Activated CD8-positive, alpha-beta memory T cell treated with anti-CD3 and anti-CD28 coated beads, Interleukin-2, amount 50 U/mL, for 4 hours (primary cell): ENCODE results near the gene DOCK2.
"Not testable (repeated sequence)": the region's sequence is repeated elsewhere in the genome, so short reads cannot be mapped to it uniquely, and the experiment has no call there.

ENCODE experiments used
- DNase-seq: peaks from one replicate; pipeline ENCODE4 v3.0.0-alpha.2; 2020

The DOCK2 gene

DNA sequence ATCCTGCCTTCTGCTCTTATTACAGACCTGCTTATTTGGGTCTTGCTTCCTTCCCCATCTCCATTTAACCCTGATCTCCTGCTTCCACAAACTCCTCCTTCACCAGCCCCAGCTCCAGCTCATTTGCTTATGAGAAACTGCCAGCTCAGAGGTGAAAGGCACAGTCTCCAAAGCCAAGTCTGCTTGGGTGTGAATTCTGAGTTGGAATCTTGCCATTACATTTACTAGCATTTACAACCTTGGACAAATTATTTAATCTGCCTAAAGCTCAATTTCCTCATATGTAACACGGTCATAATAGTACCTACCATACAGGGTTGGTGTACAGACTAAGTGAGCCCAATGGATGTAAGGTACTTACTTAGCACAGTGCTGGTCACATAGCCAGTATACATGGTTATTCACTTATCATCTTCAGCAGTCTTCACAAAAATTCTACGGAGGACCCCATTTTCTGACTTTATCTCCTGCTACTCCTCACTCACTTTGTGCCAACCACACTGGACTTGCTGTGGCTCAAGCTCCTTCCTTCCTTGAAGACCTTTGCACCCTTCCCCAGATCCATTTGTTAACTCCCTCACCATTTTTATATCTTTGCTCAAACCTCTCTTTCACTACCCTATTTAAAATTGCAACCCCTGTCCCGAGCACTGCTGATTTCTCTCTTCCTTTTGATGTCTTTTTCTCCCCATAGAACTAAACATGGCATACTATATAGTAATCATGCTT, 86.2 kb downstream of the DOCK2 start:
- DNase-seq = no peak

- DNase-seq = no peak
Observed at GRCh38 chr5:169724303-169725087, 87.4 kb downstream of the DOCK2 start.

- DNase-seq = not testable (repeated sequence)
Observed at GRCh38 chr5:169725665-169726064, 88.6 kb downstream of the DOCK2 start.

DNA sequence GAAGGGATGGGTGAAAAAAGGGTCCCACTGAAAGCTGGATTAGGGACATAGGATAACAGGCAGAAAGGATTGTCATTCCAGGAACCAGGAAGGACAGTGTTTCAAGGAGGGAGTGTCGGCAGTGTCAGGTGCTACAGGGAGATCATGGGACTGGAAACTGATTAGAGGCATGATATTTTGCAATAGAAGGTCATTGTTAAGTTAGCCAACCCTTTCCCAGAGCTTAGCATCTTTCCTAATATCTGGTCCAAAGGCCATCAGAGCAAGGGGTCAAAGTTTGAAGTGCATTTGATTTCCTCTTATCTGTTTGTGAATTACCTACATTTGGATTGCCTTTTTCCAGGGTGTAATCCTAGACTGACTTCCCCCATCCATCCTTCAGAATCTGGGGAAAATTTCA, 91.3 kb downstream of the DOCK2 start:
- no peak for DNase-seq

DNA sequence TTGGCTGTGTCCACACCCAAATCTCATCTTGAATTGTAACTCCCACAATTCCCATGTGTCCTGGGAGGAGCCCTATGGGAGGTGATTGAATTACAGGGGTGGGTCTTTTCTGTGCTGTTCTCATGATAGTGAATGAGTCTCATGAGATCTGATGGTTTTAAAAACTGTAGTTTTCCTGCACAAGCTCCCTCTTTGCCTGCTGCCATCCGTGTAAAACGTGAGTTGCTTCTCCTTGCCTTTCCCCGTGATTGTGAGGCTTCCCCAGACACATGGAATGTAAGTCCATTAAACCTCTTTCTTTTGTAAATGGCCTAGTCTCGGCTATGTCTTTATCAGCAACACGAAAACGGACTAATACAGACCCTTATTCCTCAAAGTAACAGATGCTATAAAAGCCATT, 94.1 kb downstream of the DOCK2 start:
- DNase-seq = no peak

DNA sequence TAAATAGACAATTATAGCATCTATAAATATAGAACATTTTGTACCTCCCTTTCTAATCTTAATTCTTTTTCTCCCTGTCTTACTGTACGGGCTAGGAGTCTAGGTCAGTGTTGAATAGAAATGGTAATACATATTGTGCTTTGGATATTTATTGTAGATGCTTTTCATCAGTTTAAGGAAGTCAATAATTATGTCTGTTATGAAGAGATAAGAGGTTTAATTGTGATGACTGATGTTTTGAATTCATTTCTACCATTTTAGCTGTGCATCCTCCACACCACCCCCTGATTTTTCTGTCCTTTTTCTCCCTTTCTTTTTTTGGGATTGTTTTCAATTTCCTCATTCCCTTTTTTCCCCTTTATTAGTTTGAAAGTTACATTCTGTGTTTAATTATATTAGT, 95.8 kb downstream of the DOCK2 start:
- DNase-seq = no peak

- DNase-seq = no peak
Observed at GRCh38 chr5:169735913-169736312, 98.8 kb downstream of the DOCK2 start.

- DNase-seq = no peak
Observed at GRCh38 chr5:169736653-169737052, 99.6 kb downstream of the DOCK2 start.

DNA sequence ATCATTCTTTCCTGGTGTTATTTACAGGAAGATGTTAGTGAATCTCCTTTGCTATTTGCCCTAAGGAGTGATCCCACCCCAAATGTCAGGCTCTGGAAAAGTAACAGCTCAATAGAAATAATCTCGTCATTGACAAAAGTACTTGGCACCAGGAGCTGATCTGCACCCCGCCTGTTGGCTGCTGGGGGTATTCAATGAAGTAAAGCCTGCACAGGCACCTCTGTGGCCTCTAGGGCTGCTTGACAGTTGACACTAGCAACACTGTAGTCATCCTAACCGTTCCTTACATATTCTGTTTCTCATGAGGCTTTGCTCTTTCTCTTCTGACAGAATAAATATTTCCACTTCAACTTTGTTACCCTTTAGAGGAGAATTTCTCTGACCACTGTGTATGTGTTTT, 103.4 kb downstream of the DOCK2 start:
- no peak for DNase-seq

- no peak for DNase-seq
Observed at GRCh38 chr5:169742771-169743296, 105.8 kb downstream of the DOCK2 start.

- DNase-seq = no peak
Observed at GRCh38 chr5:169744336-169744735, 107.3 kb downstream of the DOCK2 start.

DNA sequence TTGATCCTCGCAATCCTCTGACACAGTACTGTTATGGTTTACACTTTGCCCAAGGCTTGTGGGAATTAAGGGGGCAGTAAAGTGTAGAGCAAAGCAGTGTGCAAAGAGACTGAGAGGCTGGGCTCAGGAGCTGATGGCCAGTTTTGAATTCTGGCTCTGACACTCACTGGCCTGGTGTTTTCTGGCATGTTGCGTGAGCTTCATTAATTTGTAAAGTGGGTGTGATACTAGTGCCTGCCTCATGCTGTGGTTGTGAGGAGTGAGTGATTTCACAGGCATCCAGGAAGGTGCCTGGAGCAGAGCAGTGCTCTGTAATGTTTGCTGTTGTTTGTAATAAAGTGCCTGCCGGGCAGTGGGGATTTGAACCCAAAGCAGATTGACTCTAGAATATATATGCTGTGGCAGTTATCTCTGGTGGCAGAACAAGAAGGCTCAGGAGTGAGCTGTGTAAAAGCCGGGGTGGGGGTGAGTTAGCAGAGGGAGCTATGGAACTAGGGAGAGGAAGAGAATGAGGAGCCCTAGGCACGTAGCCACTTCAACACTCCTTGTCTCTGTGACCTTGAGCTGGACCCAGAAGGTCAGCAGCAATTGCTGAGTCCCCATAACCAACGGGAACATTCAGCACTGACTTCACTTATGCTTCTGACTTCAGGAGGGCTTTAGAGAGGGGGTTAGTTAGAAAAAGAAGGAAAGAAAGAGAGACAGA, 108.5 kb downstream of the DOCK2 start:
- DNase-seq = no peak

DNA sequence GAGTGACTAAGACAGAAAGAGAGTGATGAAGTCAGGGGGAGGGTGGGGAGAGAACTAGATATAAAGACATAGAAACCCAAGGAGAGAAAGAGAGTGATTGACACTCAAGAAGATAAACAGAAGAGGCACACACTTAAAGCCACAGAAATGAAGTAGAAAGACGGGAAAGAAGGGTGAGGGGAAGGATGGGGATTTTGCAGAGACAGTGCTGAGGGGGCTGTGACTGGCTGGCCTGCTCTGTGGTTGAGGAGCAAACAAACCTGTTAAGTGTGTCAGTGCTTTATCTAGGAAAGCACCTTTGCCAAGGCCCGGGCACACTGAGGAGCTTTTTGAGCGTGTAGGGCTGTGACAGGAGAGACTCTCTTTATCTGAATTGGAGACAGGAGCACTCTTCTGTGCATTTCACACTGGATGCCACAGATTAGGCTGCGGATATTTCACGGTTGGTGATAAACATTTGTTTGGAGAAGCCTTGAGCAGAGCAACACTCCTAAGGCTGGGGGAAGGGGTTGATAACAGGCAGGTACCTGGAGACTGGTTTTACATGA, 109.1 kb downstream of the DOCK2 start:
- no peak for DNase-seq

DNA sequence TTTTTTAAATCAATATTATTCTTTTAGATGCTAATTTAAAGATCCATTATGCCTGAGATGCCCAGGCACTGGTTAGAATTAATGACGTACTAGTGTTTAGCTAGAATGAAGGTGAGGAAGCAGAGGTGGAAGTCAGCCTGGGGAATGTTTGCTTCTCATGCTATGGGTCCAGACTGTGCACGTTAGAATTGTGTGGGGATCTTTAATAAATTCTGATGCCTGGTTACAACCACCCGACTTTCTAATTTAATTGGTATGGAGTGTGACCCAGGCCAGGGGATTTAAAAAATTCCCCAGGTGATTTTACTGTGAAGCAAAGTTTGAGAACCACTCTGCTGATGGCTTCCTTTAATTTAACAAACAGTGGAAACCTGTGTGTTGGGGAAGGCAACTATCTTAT, 111.1 kb downstream of the DOCK2 start:
- no peak for DNase-seq

DNA sequence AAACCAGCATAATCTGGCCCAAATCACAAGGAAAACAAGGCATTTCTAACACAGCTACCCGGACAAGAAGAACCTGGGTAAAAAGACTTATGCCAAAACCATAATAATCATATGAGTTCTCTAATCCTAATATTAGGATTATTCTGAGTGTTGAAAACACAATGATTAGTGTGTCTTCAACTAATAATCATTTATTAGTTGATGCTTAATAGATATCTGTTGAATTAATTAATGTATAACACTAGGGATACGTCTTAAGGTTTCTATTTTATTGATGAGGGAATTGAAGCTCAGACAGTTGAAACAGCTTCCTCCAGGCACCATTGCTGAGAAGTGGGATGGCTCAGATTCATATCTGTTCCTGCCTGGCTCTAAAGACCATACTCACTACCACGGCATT, 112.2 kb downstream of the DOCK2 start:
- no peak for DNase-seq

GRCh38 chr5:169751490-169751889, 114.4 kb downstream of the DOCK2 start:
- no peak for DNase-seq

GRCh38 chr5:169752566-169752965, 115.5 kb downstream of the DOCK2 start:
- not testable (repeated sequence) for DNase-seq

- DNase-seq = no peak
Observed at GRCh38 chr5:169753795-169754194, 116.7 kb downstream of the DOCK2 start.

GRCh38 chr5:169754737-169755136, 117.7 kb downstream of the DOCK2 start:
- no peak for DNase-seq

DNA sequence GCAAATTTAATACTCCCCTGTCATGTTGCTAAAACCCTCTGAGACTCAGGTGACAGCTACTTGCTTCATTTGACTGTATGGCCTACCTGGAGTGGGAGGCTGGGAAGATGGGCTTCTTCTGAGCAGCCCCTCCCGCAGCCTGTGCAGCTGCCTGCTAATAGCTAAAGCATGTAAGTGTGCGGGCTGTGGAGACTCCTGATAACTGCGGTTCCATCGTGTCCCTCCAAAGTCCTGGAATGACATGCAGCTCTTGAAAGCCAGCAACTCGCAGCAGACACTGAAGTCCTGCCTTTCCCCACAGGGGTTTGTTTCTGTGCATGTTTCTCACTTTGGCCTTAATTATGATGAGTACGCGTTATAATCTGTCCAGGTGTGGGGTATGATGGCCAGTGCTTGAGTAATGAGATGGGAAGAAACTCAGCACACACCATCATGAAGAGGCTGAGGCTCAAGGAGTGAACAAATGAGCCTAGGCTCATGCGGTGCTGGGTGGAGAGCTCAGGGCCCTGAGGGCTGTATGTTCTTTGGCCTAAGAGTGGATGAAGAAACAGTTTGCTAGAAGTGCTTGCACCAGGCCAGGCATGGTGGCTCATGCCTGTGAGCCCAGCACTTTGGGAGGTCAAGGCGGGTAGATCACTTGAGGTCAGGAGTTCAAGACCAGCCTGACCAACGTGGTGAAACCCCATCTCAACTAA, 119.1 kb downstream of the DOCK2 start:
- DNase-seq = no peak

DNA sequence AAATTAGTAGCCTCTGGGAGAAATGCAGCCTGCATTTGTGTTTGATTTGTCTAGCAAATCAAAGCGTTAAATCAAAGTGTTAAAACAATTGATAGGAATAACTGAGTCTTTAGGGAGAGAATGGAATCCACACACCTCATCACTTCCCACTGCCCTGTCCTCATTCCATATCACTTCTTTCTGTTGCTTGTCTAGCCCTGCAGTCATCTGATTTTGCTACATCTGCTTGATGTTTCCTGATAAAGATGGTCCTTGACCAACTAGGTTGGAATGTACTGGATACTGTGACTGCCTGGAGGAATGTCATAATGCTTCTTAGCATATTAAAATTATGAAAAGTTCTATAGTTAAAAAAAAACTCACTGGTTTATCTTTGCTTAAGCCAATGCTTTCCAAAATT, 119.9 kb downstream of the DOCK2 start:
- DNase-seq = no peak

DNA sequence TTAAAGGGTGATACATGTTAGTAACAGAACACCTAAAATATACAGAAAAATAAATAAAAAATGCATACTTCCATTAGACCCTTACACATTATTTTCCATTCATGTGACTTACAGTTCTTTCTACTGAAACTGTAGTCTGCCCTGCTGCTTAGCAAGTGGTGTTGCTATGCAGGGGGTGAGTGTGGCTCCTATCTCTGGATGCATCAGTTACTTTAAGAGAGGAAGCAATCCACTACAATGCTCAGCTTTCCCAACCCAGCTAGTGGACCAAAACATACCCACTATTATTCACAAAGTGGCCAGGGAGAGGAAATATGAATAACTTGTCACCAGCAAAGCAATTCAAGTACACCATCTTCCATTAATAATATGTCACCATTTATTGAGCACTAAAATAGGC, 121.8 kb downstream of the DOCK2 start:
- DNase-seq = no peak

DNA sequence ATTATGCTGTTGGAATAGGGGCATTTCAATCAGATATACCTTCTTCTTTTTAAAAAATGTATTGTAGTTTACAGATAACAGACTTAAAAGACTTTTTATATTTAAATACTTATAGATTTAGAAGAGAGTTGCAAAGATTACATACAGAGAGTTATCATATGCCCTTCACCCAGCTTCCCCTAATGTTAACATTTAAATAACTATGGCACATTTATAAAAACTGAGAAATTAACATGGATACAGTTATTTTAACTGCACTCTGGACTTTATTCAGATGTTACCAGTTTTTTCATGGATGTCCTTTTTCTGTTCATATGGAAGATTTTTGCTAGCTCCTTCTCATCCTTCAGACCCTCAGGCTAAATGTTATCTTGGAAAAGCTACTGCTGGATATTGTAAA, 123.2 kb downstream of the DOCK2 start:
- DNase-seq = no peak
